Astrocyte of the cerebellum (primary cell): ENCODE results near the gene WNT3A.
"Not testable (repeated sequence)": the region's sequence is repeated elsewhere in the genome, so short reads cannot be mapped to it uniquely, and the experiment has no call there.

ENCODE experiments used
- DNase-seq: peaks from one replicate; pipeline ENCODE4 v3.0.0-alpha.2; 2011; ENCODE audit warnings: low read depth
- H3K4me3 ChIP-seq: 2 replicates; pipeline ENCODE4 v1.5.1; 2011; ENCODE audit warnings: mild to moderate bottlenecking, low read depth, low read length, moderate library complexity
- CTCF ChIP-seq: IDR thresholded peaks from 2 replicates; pipeline ENCODE4 v1.5.1; 2012; ENCODE audit warnings: low read length, low read depth, moderate library complexity, mild to moderate bottlenecking; ENCODE audit errors: missing control alignments
- in situ Hi-C: cut with HindIII; loops from 2 replicates; pipeline ENCODE4 v1.10.0; 2017; ENCODE audit warnings: low sequenced_read_pairs

Gene WNT3A

GRCh38 chr1:227973724-227974288, 33.0 kb upstream of the WNT3A start:
- DNase-seq, H3K4me3 ChIP-seq, in situ Hi-C loops: not testable (repeated sequence)

DNA sequence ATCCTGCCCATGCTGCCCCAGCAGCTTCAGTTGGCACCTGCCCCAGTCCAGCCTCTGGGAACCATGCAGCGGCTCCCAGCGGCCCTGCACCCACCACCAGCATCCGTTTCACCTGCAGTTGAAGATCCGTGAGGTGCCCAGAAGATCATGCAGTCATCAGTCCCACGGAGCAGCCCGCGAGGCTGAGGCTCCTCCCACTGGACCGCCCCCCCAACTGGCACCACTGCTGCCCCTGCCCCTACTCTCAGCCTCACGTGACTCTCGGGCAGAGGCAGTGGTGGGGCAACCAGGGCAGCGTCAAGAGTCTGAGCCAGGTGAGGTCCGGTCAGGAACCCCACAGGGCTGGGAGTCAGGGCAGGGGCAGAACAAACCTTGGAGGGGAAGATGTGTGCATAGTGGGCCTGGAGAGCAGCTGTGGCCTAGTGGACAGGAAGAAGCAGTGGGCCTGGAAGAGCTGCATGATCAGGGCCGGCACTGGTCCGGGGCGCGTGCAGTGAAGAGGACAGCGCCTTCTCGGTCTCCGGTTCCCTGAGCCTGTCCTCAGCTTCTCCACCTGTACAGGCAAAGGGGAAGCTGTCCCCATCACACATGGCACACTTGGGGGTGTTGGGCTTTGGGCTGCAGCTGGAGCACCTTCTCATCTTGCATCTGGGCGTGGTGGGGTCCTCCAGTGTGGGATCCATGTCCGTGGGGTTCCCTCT, 31.1 kb upstream of the WNT3A start:
- H3K4me3 ChIP-seq, in situ Hi-C loops, DNase-seq: not testable (repeated sequence)

DNA sequence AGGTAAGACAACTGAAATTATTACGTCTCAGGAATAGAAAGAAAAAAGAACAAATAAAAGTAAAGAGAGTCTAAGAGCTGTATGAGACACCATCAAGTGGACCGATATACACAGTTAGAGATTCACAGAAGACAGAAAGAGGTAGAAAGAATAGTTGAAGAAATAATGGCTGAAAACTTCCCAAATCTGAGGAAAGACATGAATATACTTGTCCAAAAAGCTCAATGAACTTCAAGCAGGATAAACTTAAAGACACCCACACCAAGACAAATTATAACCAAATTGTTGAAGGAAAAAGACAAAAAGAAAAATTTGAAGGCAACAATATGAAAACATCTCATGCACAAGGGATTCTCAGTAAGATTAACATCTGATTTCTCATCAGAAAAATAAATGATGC, 19.6 kb upstream of the WNT3A start:
- no peak overlapping the region for H3K4me3 ChIP-seq
- in situ Hi-C loops = no loop called here
- no peak for TF ChIP-seq CTCF
- DNase-seq = no peak

- in situ Hi-C loops = loop anchor here (5.0 kb wide), 1 partner anchor 58 kb away; no protein-coding TSS in a partner anchor
- DNase-seq = no peak
- no peak overlapping the region for H3K4me3 ChIP-seq
- TF ChIP-seq CTCF = no peak
Measured at GRCh38 chr1:227994632-227995300, 12.0 kb upstream of the WNT3A start.

DNA sequence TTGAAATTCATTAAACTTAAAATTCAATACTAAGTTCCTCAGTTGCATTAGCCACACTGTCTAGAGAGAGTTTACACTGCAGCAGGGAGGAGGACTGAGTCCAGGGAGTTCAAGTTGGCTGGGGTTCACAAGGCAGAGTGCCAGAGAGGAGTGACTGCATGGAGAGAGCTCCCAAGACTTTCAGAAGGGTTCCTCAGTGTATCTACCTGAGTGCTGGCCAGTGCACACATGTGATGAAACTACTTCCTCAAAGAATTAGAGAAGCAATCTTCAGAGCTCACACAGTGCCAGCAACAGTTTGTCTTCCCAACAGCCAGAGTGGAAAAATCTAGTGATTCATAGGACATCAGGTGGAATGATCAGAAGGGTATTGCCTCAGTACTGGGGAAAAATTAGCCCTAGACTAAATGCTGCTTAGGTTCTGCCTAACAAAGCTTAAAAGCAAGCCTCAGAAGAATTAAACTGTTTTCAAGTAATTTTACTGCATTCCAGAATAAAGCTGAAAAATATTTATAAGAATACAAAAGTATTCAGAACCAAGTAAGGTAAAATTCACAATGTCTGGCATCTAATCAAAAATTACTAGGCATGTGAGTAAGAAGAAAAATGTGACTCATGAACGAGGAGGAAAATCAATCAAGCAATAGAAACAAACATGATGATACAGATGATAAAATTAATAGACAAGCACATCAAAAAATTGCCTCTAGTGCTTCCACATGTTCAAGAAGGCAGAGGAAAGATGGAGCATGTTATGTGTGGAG, 10.4 kb upstream of the WNT3A start:
- in situ Hi-C loops = loop anchor here (5.0 kb wide), 1 partner anchor 56 kb away; no protein-coding TSS in a partner anchor
- TF ChIP-seq CTCF = no peak

DNA sequence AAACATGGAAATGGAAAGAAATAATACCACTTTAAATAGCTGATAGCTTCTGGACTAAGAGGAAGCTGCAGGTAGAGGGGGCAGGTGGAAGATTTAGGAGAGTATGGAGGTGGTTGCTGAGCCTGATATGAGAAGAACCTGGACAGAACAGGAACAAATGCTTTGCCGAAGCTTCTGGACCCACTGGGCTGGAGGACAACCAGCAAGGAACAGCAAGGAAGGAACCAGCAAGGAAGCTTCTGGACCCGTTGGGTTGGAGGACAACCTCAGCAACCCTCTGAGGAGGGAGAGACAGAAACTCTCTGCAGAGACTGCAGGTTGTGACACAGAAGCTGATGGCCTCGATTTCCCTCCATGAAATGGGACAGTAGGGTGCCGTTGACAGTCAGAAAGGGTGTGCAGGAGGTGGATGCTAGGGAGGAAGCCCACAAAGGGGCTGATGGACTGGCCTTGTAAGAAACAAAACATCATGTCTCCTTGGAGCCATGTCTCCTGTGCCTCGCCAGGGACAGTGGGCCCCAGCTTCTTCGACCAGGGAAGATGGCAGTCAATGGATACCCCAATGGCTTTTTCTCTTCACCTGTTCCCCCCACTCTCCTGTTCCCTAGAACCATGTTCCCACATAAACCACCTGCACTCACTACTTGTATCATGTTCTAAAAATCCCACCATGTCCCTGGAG, 8.3 kb upstream of the WNT3A start:
- in situ Hi-C loops = loop anchor here (5.0 kb wide), 1 partner anchor 54 kb away; no protein-coding TSS in a partner anchor
- no peak for DNase-seq
- H3K4me3 ChIP-seq = no peak overlapping the region
- no peak for TF ChIP-seq CTCF

More for the DNA sequence above, 10.4 kb upstream of the WNT3A start:
- DNase-seq = no peak
- no peak overlapping the region for H3K4me3 ChIP-seq
